Frontal cortex (tissue), 4 donors: Measurements from ENCODE around the gene MSLN. TPM values are rescaled to one million over a fixed set of nuclear protein-coding genes. Genes with fewer than 3 reads are reported as not detected.

Source experiments
- DNase-seq, 2 donors: peaks; one replicate each; pipeline ENCODE4 v3.0.0; 2012; ENCODE audit warnings: low spot score in 2 of 2
- FAIRE-seq: peaks from 2 replicates; lab custom pipeline; 2012; peaks lifted over from hg19 to GRCh38; lab: Jason Lieb, UNC
- total RNA-seq: library from RNA; depleted of rRNA; stranded (reverse); fragments of >200 nt; gene quantifications from one replicate; pipeline ENCODE4 v1.2.3, GENCODE V29; 2014
- donor health status: control.
- donor health status: control.
- donor health status: control.

Gene MSLN
- total RNA-seq, 1 donor from 2014 or later = not detected

- FAIRE-seq (no peak), DNase-seq (peak; percentile 67 to 70)
These were observed 25.3 kb downstream of the MSLN start for GRCh38 chr16:785563-786535.

DNA sequence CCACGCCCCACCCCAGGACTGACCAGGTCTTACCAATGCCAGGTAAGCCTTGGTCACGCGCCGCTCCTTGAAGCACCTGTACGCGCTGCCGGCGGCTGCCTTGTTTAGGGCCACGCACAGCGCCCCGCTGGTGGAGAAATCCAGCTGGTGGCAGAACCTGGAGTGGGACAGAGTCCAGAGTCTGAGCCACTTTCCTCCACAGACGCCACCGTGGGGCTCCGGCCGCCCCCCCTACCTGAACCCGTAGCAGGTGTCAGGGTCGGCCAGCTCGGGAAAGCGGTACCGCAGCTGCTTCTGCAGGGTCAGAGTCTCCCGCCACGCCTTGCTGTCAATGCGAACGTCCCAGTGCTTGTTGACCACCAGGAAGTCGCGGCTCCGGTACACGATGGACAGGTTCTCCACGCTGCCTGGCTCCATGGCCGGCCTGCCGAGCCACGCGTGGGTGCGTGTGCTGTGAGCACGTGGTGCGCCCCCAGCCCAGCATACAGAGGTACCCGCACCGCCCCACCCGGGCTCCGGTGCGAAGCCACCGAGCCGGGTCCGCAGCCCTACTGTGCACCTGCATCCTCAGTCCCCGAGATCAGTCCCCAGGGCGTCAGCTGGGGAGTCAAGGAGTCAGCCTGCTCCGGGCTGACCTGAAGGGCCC lies 26.9 kb downstream of the MSLN start:
- no peak for FAIRE-seq

DNA sequence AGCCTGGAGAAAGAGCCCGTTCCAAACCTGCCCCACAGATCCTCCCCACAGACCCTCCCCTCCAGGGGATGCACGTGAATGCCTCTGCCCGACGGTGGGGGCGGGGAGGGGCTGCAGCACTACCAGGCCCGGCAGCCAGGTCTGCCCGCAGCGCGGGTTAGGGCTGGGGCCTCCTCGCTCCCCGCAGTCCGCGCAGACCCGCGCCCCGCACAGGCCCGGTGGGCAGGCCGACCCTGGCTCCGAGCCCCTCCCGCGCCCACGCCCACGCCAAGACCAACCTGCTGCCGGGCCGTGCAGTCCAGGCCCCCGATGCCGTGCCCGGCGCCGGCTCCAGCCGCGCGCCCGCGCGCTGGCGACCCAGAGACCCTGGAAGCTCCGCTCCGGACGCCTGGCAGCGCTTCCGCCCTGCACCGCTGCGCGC lies 27.5 kb downstream of the MSLN start, which contains the start of gene RPUSD1:
Gene RPUSD1 (minus strand): TSS at position 404 of the 421 bp plus-strand sequence. CDS start 644 bp downstream, outside the sequence.
- no peak for DNase-seq
- FAIRE-seq = no peak

More for the DNA sequence above, 26.9 kb downstream of the MSLN start:
- no peak for DNase-seq

DNA sequence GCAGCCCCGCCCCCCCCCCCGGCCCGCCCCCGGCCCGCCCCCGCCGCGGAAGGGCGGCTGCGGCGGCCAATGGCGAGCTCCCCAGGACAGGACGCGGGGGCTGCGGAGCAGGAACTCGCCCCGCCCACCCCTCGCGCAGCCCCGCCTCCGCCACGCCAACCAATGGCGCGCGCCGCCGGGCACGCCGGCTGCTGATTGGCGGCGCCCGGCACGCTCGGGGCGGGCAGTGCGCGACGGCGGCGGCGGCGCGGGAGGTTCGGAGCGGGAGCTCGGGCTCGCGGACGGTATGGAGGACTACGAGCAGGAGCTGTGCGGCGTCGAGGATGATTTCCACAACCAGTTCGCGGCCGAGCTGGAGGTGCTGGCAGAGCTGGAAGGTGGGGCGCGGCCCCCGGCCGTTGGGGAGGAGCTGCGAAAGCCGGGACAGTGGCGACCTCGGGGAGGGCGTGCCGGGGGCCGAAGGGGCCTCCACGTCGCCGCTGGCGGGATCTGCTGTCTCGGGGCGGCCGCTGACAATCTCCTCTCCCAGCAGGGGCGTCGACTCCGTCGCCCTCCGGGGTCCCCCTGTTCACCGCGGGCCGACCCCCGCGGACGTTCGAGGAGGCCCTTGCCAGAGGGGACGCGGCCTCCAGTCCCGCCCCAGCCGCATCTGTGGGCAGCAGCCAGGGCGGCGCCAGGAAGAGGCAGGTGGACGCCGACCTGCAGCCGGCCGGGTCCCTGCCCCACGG lies 28.0 kb downstream of the MSLN start, which contains the start of gene CHTF18:
Gene CHTF18 (plus strand): TSS at position 222 of the 728 bp plus-strand sequence. CDS start 65 bp downstream, at position 287.
- no peak for FAIRE-seq
- peak; percentile 100 for DNase-seq

DNA sequence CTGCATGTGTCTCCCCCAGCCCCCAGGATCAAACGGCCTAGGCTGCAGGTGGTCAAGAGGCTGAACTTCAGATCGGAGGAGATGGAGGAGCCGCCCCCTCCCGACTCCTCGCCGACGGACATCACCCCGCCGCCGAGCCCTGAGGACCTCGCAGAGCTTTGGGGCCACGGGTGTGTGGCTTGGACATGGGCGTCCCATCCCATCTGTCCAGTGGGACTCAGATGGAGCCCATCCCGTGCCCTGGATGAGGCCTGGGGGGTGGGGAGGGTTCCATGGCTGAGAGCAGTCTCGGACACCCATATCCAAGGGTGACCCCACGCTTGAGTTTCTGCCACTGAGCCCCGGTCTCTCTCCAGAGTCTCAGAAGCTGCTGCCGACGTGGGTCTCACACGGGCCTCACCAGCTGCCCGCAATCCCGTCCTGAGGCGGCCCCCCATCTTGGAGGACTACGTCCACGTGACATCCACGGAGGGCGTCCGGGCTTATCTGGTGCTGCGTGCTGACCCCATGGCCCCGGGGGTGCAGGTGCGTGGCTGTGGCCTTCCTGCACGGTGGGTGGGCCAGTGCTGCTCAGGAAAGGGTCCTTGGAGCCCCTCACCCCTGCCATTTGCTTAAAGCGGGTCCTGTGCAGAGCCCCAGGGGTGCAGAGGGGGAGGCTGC lies 28.8 kb downstream of the MSLN start:
- DNase-seq = no peak
- FAIRE-seq = no peak

- DNase-seq (no peak), FAIRE-seq (no peak)
These were observed 29.6 kb downstream of the MSLN start for GRCh38 chr16:790086-790485.

- no peak for FAIRE-seq
- DNase-seq = no peak
These were observed 30.6 kb downstream of the MSLN start for GRCh38 chr16:791131-791530.

GRCh38 chr16:792221-792995 lies 31.9 kb downstream of the MSLN start:
- DNase-seq = no peak
- no peak for FAIRE-seq

GRCh38 chr16:793414-793813 lies 32.9 kb downstream of the MSLN start:
- FAIRE-seq (no peak), DNase-seq (no peak)

DNA sequence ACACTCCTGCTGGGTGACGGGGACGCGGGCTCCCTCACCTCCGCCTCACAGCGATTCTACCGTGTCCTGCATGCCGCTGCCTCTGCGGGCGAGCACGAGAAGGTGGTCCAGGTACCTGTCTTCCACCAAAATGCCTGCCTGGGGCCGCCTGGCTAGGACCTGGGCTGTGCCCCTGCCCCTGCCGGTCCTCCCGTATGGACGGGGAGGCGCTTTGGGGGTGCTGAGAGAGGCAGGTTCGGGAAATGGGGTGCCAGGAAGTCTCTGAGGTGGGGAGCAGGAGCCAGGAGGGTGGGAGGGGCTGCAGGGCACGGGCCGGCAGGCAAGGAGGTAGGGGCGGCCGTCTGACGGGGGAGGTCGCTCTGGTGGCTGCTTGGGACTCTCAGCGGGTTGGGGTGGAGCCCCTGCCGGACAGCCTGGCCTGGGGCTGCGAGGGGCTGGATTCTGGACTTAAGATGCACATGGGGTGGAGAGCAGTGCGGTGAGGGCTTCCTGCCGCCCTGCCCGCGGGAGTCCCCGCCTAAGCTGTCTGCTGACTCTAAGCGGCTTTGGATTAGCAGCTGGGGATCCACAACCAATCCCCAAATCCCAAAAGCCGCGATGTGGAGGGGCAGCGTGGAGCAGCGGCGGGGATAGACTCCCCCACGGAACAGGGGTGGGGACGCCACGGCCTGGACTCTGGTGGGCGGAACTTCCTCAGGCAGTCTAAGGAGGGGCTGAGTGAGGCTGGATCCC lies 33.7 kb downstream of the MSLN start:
- no peak for FAIRE-seq
- DNase-seq = no peak

- no peak for FAIRE-seq
- DNase-seq = no peak
These were observed 34.4 kb downstream of the MSLN start for GRCh38 chr16:794853-795466.

DNA sequence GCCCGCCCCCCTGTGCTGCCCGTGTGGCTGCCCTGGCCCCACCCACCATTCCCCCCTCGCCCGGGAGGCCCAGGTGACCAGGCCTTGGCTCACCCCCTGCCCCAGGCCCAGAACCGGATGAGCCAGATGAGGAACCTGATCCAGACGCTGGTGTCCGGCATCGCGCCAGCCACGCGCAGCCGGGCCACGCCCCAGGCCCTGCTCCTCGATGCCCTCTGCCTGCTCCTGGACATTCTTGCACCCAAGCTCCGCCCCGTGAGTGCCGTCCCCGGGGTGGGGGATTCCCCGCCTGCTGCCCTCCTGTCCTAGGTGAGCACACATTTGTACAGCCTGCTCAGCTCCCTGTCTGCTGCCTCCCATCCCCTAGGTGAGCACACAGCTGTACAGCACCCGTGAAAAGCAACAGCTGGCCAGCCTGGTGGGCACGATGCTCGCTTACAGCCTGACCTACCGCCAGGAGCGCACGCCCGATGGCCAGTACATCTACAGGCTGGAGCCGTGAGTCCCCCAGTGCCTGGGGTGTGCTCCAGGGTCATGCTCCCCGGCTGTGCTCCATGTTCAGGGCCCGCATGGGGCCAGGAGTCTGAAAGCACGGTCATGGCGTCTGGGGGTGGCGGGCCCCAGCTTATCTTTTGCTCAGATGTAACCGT lies 35.2 kb downstream of the MSLN start:
- no peak for FAIRE-seq
- DNase-seq = no peak

- DNase-seq (no peak), FAIRE-seq (no peak)
These were observed 36.0 kb downstream of the MSLN start for GRCh38 chr16:796296-797119.

- FAIRE-seq = no peak
- DNase-seq = no peak
These were observed 36.5 kb downstream of the MSLN start for GRCh38 chr16:797120-797420.

DNA sequence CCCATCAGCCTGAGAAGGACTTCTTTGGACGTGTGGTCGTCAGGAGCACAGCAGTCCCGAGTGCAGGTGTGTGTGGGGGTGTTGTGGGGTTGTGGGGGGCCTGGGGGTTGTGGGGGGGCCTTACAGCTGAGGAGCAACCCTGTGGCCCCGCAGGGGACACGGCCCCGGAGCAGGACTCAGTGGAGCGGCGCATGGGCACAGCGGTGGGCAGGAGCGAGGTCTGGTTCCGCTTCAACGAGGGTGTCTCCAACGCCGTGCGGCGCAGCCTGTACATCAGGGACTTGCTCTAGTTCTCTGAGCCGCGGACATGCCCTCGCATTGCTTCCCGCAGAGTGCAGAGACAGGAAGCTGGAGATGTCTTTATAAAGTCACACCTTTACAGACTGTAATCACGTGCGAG lies 37.2 kb downstream of the MSLN start:
- DNase-seq = no peak
- no peak for FAIRE-seq

GRCh38 chr16:798666-799065 lies 38.1 kb downstream of the MSLN start:
- no peak for DNase-seq
- no peak for FAIRE-seq
